GM18907 (cell line): ENCODE results near the gene TRPC6.

ENCODE experiments used
- ATAC-seq: cut with Tn5 transposase; IDR thresholded peaks from one replicate; pipeline ENCODE4 v1.9.1; 2021; ENCODE audit warnings: mild to moderate bottlenecking, moderate library complexity; ENCODE audit not compliant: unreplicated experiment

The TRPC6 gene

DNA sequence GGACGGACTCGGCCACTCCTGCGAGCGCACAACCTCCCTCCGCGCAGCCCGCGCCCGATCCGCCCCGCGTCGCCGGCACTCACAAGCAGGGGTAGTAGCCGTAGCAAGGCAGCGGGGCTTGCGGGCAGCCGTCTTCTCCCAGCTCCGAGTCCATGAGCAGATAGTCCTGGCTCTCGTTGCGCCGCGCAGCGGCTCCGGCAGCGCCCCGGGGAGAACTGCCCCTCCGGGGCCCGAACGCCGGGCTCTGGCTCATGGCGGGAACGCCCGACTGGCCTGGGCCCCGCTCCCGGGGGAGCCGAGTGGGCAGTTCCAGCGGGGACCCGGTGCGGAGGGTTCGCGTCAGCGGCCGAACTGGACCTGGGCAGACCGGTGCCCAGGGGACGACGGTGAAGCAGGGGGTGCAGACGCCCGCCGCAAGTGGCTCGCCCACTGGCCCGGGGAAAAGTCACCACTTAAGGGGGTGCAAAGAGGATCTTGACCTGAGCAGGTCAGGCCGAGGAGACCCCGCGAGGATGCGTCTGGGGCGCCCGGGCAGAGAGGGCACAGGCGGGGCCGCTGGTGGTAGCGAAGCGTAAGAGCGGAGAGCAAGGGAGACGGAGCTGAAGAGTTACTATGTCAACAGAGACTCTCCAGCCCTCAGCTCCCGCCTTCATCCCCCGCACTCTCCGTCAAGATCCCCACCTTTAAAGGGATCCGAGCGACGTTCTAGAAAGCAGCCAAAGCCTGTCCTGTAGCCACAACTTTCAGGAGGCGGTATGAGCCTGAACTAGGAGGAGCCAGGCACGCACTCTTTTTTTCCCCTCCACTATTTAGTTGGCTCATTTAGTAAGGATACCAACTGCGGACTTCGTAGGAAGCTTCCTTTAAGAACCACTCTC is at the start of gene TRPC6:
TSS of gene TRPC6 (minus strand) at position 757 of the 878 bp plus-strand sequence. CDS start at position 253, 504 bp downstream.
- ATAC-seq: no peak

DNA sequence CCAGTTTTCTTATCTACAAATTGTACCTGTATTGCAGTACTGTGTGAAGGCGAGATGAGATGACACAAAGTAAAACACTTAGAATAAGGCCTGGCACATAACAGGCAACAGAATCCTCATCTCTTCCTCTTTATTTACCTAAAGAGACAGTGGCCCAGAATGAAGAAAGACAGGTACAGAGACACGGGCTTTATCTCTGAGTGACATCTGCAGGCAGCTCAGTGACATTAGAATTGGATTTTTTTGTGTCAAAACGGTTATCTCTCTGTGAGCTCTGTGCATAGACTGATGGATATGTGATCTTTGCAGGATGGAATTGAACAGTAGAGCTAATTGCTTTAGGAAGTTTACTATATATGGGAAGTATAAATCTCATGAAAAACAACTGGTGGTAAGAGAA is 36.2 kb upstream of the TRPC6 start:
- no peak for ATAC-seq

DNA sequence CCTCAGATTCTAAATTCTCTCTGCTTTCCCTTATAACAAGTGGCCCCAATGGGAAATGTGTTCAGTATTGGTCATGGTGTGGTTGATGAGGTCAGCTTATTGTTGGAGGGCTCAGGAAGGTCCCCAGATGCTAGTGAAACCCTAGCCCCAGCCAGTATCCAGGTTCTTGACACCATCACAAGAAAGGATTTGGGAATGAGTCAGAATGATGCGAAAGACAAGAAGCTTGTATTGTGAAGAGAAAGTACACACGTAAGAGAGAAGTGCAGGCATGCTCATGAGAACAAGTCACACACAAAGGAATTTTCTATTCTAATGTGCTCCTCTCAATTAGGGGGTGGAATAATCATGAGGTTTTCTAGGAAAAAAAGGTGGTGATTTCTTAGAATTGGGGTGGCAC is 34.9 kb upstream of the TRPC6 start:
- no peak for ATAC-seq

- no peak for ATAC-seq
Measured at GRCh38 chr11:101617735-101618332, 34.0 kb upstream of the TRPC6 start.

DNA sequence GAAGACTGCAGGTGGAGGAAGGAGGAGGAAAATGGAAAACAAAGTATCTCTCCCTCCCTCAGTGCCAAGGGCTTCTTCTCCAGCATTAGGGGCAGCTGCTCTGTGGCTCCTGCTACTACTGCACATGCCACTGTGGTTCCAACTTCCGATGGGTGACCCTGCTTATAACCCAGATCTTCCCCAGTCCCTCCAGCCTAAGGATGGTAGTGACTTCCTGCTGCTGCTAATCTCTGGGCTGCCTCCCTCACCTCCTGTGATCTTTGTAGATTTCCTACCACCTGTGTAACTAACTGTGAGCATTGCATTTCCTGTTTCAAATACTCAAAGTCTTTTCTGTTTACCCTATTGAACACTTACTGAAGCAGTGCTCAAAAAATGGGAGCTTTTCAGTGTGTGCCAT is 28.7 kb upstream of the TRPC6 start:
- ATAC-seq: no peak

DNA sequence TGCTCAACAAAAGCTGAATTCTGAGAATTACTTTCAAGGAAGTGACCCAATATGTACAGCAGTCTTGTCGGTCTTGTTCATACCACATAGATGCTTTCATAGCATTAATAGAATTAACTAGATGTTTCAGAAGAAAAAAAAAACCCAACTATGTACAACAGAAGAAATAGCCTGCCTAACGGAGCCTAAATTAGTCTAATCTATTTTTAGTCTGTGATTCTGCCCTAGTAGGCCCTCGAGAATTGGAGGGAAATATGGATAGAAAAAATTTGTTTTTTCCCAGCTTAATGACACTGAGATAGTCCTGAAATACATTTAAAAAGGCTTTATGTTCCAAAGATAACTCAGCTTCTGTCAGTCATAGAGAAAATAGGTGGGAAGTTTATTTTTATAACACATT is 17.1 kb upstream of the TRPC6 start:
- ATAC-seq: no peak

DNA sequence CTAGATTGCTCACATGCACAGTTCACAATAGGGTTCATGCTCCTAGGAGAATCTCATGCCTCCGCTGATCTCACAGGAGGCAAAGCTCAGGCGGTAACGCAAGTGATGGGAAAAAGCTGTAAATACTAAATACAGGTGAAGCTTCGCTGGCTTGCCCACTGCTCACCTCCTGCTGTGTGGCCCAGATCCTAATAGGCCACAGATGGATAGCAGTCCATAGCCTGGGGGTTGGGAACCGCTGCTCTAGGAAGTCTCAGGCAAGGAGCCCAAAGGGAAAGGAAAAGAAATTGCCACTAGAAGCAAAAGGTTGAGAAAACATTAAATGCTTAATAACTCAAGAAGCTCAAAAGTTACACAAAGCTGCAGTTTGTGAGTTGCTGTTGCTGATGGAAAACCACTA is 3.2 kb upstream of the TRPC6 start:
- ATAC-seq: no peak

DNA sequence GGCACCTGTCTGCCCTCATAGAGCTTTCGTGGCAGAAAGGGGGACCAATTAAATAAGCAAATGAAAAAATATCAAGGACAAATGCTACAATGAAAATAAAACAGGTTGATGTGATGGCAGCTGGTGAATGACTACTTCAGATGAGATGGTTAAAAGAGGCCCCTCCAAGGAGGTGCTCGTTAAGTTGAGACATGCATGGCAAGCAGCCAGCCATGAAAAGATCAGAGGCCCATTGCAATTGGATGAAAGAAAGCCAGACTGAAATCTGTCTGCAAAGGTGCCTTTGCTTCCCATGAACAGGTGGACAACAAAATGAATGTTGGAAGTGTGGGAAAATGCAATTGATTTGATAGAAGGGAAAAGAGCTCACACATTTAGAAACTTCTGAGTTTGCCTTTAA is 848 bp upstream of the TRPC6 start:
- ATAC-seq: no peak

- ATAC-seq: no peak
Measured at GRCh38 chr11:101584129-101584515, 315 bp upstream of the TRPC6 start.

DNA sequence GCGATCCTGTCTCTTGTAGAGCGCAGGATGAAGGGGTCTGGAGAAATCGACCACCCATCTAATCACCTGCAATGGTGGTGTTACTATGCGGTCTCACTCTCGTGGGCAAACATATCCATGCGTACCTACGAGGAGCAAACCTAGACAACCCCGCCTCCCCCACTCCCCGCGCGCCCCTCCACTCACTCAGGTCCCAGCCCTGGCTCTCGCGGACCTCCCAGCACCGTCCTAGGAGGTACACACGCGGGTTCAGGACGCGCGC is 887 bp downstream of the TRPC6 start:
- no peak for ATAC-seq

DNA sequence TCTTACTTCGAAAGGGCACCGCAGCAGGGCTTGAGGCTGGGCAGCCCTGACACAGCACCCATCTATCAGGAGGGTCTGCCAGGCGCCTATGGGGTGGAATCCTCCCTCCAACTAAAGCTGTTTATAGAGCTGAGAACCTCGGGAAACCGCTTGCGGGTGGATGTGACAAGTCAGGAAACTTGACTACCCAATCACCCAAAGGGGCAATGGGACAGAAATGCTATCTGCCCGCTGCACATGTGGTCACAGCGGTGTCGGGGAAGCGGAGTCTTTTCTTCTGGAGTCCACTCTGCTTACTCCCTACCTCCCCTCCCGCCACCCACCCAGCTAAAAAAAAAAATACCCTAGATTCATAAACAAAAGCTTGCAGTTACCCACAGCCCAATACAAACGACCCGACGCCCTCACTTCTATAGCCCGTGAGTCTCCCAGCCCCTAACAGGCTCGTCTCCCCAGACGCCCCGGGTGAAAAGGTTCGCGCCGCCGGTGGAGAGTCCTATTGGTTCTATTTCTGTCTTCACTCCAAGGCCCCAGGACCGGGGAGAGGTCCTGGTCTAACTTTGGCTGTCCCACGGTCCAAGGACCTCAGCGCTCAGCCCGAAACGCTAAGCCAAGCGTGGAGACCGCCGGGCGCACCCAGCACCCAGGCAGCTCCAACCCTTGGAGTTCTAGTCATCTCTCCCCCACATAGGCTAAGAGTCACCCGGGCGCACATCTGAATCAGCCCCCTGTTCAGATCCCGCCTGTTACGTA is 1.4 kb downstream of the TRPC6 start:
- ATAC-seq: no peak

DNA sequence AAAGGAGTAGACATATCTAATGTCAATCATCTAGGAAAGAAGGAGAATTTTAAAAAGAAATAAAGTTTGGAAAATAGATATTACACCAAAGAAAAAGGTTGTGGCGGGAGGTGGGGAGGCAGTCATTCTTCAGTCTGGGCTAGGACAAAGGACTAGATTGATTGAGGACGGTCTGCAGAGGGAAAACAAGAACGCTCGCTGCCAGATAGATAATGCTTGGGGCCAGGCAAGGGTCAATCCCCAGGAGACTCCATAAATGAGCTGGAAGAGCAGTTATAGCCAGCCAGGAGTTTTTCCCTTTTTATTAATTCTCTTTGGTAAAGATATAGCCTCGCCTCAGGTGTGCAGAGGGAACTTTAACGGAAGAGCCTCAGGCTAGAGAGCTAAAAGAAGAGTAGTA is 6.3 kb downstream of the TRPC6 start:
- ATAC-seq: no peak

DNA sequence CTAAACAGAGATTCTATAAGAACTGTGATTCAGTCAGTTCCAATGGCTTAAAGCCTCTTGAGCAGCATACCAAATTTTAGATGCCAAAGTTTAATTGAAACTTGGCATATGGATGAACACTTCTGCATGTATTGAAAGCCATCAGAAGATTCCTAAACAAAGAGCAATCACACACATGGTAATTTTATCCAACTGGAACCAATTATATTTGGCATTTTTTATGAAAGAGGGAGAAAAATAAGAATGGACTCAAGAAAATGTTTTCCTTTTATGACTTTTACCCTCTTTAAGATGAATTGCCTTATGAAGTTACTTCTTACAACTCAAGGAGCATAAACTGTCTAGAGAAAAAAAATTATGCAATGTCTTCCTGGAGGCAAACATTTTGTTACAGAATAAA is 7.4 kb downstream of the TRPC6 start:
- ATAC-seq: no peak

DNA sequence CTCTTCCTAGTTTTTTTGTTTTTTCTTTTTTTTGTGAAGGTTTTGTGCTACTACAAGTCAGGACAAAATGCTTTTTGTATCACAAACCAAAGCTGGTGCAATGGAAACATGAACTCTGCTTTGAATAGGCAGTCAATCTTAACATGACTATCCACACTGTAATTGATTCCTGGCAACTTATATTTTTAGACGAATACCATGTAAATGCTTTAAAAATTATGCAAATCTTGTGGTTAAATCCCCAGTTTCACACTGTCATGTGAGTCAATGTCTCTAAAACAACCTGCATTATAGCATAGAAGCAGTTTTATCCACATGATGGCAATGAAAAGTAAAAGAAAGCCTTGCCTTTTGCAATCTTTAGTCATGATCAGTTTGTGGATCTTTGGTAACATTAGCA is 8.9 kb downstream of the TRPC6 start:
- no peak for ATAC-seq

DNA sequence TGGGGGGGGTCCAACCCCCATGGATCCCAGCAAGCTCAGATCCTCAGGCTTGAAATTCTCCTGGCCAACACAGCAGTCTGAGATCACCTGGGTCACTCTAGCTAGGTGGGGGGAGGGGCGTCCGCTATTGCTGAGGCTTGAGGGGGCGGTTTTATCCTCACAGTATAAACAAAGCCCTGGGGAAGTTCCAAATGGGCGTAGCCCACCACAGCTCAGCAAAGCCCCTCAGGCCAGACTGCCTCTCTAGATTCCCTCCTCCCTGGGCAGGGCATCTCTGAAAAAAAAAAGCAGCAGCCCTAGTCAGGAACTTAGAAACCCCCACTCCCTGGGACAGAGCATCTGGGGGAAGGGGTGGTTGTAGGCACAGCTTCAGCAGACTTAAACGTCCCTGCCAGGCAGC is 16.7 kb downstream of the TRPC6 start:
- ATAC-seq: no peak

- no peak for ATAC-seq
Measured at GRCh38 chr11:101566626-101567025, 17.2 kb downstream of the TRPC6 start.

DNA sequence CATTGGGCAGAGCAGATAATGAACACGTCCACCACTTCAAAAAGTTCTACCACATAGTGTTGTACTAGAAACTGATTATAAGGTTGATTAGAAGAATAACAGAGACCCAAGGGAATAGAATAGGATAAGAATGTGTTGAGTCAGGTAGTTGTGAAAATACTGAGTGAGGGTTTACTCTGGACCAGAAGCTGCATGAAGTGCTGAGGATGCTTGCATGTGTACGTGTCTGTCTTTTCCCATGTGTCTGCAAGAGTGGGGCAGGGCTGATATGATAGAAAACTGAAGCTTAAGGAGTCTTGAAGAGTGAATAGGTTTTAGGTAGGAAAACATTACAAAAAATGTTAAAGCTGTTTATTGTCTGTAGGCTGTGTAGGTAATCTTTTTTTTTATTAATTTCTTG is 20.6 kb downstream of the TRPC6 start:
- no peak for ATAC-seq

GRCh38 chr11:101555366-101555765 is 28.4 kb downstream of the TRPC6 start:
- ATAC-seq: no peak

DNA sequence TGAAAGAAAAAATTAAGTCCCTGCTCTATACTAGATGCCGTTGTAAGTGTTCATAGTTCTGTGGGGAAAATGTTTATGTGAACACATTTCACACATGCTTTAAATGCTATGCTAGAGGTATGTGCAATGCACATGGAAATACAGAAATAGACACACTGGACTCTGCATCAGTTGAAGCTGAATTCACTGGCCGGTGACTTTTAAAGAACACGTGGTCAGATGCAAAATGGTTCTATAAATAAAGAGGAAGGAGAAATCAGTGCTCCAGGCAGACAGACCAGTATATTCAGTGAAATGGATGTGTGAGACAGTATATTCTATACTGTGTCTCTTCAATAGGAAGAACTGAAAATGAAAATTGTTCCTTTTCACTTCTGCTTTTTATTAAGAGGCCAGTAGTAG is 29.9 kb downstream of the TRPC6 start:
- ATAC-seq: peak; percentile 99

- ATAC-seq: no peak
Measured at GRCh38 chr11:101552888-101553287, 30.9 kb downstream of the TRPC6 start.

GRCh38 chr11:101528541-101528940 is 55.3 kb downstream of the TRPC6 start:
- no peak for ATAC-seq

- ATAC-seq: no peak
Measured at GRCh38 chr11:101523634-101524260, 60.1 kb downstream of the TRPC6 start.
